ENCODE data around the gene HSPB7.
"Not testable (repeated sequence)": the region's sequence is repeated elsewhere in the genome, so short reads cannot be mapped to it uniquely, and the experiment has no call there.

HSPB7 gene

GRCh38 chr1:16026723-16027484, 9.1 kb upstream of the HSPB7 start:
- no peak for DNase-seq (ENCODE audit: low spot score)
- in situ Hi-C loops (cut with MboI; ENCODE audit: low pct_unique_long_range_greater_than_20kb, low sequenced_read_pairs, unreplicated experiment) = no loop called here
- no peak for TF ChIP-seq CTCF (IDR thresholded peaks at IDR 0.05; ENCODE audit: extremely low read depth, insufficient read depth, missing control alignments)

- DNase-seq (ENCODE audit: low spot score); in situ Hi-C loops (cut with MboI; ENCODE audit: low pct_unique_long_range_greater_than_20kb, low sequenced_read_pairs, unreplicated experiment): not testable (repeated sequence)
Measured at GRCh38 chr1:16026302-16026701, 8.5 kb upstream of the HSPB7 start.

- DNase-seq (ENCODE audit: low spot score) = no peak
- in situ Hi-C loops (cut with MboI; ENCODE audit: low pct_unique_long_range_greater_than_20kb, low sequenced_read_pairs, unreplicated experiment) = no loop called here
- no peak for TF ChIP-seq CTCF (IDR thresholded peaks at IDR 0.05; ENCODE audit: extremely low read depth, insufficient read depth, missing control alignments)
Measured at GRCh38 chr1:16023050-16023653, 5.3 kb upstream of the HSPB7 start.

- no peak for TF ChIP-seq CTCF (IDR thresholded peaks at IDR 0.05; ENCODE audit: extremely low read depth, insufficient read depth, missing control alignments)
- DNase-seq (ENCODE audit: low spot score) = no peak
- in situ Hi-C loops (cut with MboI; ENCODE audit: low pct_unique_long_range_greater_than_20kb, low sequenced_read_pairs, unreplicated experiment) = no loop called here
Measured at GRCh38 chr1:16022393-16022792, 4.5 kb upstream of the HSPB7 start.

GRCh38 chr1:16021681-16022080, 3.8 kb upstream of the HSPB7 start, which contains the start of gene CLCNKA:
Gene CLCNKA (plus strand): TSS chr1:16022036. CDS start chr1:16022620, 584 bp downstream.
- in situ Hi-C loops (cut with MboI; ENCODE audit: low pct_unique_long_range_greater_than_20kb, low sequenced_read_pairs, unreplicated experiment) = no loop called here
- no peak for TF ChIP-seq CTCF (IDR thresholded peaks at IDR 0.05; ENCODE audit: extremely low read depth, insufficient read depth, missing control alignments)
- no peak for DNase-seq (ENCODE audit: low spot score)

GRCh38 chr1:16020878-16021277, 3.0 kb upstream of the HSPB7 start:
- in situ Hi-C loops (cut with MboI; ENCODE audit: low pct_unique_long_range_greater_than_20kb, low sequenced_read_pairs, unreplicated experiment) = not testable (repeated sequence)

GRCh38 chr1:16020325-16020724, 2.5 kb upstream of the HSPB7 start:
- no peak for TF ChIP-seq CTCF (IDR thresholded peaks at IDR 0.05; ENCODE audit: extremely low read depth, insufficient read depth, missing control alignments)
- in situ Hi-C loops (cut with MboI; ENCODE audit: low pct_unique_long_range_greater_than_20kb, low sequenced_read_pairs, unreplicated experiment) = no loop called here

More at GRCh38 chr1:16020878-16021277, 3.0 kb upstream of the HSPB7 start:
- DNase-seq (ENCODE audit: low spot score) = not testable (repeated sequence)

More at GRCh38 chr1:16020325-16020724, 2.5 kb upstream of the HSPB7 start:
- no peak for DNase-seq (ENCODE audit: low spot score)

Data from GM13977 (cell line).